HG02623 (cell line): Measurements from ENCODE around the gene TSACC.
"Not testable (repeated sequence)": the region's sequence is repeated elsewhere in the genome, so short reads cannot be mapped to it uniquely, and the experiment has no call there.

Experiments used
- ATAC-seq: cut with Tn5 transposase; IDR thresholded peaks from one replicate; pipeline ENCODE4 v1.9.1; 2021; ENCODE audit warnings: moderate library complexity; ENCODE audit not compliant: unreplicated experiment

The TSACC gene

DNA sequence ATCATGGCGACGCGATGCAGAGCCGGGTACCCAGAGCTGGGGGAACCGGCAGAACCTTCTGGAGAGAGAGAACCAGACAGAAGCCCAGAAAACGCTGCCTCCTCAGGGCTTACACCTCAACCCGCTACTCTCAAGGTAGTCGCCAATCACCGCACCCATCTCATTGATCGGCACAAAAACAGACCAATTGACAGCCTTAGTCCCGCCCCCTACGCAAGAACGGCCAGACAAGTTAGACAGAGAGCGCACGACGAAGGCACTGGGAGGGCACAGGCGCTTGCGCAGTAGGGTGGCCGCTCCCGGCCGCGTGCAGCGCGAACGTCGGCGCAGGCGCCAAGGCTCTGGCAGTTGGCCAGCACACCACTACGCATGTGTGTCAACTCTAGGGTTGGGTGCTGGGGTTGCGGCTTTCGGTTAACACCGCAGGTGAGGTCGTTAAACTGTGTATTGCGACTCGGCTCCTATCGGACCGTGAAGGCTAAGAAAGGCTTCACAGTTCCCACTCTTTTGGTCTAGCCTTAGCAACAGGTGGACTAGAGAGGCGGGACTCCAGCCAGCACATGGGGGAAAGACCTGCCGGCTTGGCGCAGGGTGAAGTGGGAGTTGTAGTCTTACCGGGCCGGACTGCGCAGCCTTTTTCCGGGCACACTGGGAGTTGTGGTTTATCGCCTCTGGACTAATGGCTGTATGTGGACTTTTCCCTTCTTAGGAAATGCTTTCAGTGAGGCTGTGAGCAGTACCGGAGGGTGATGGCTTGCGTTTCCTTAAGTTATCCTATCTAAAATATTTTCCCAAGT lies at the start of gene TSACC, which contains the start of gene CCT3:
TSS of gene TSACC (plus strand) at position 347 of the 797 bp plus-strand sequence. CDS start 1,232 bp downstream, outside the sequence.
TSS of gene CCT3 (minus strand) at position 113 of the 797 bp plus-strand sequence. CDS start at position 5, 108 bp downstream.
- ATAC-seq = peak; percentile 92

DNA sequence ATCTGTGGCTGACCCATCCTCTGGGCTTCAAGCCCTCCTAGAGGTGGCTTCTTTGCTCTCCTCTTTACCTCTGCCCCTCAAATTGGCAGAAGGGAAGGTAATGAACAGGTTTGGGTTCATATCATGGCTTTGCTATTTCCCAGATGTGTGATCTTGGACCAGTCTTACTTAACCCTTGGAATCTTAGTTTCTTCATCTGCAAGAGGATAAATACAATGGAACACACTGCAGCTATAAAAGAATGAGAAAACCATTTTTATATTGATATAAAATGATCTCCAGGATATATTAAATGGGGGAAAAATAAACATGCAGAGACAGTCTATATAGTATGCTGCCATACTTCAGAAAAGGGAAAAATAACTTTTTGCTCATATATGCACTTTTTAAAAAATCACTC lies 48.5 kb upstream of the TSACC start:
- no peak for ATAC-seq

DNA sequence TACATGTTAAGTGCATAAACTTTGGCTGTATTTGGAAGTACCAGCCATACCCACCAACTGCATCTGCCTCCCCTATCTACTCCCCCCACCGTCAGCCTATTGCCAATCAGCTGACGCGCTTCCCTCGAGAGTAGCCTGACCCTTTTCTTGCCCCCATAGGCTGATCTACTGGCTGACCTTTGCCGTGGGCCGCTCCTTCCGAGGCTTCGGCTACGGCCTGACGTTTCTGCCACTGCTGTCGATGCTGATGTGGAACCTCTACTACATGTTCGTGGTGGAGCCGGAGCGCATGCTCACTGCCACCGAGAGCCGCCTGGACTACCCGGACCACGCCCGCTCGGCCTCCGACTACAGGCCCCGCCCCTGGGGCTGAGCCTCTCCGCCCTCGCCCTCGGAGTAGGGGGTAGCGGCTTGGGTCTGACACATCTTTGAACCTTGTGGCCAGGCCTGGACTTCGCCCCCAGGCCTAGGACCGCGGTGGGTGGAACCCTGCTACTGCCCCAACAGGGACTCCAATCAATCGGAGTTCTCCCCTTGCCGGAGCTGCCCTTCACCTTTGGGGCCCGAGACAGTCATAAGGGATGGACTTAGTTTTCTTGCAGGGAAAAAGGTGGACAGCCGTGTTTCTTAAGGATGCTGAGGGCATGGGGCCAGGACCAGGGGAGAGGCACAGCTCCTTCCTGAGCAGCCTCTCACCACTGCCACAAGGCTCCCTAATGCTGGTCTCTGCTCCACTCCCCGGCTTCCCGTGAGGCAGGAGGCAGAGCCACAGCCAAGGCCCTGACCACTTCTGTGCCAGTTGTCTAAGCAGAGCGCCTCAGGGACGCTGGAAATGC lies 46.9 kb upstream of the TSACC start:
- ATAC-seq = no peak

DNA sequence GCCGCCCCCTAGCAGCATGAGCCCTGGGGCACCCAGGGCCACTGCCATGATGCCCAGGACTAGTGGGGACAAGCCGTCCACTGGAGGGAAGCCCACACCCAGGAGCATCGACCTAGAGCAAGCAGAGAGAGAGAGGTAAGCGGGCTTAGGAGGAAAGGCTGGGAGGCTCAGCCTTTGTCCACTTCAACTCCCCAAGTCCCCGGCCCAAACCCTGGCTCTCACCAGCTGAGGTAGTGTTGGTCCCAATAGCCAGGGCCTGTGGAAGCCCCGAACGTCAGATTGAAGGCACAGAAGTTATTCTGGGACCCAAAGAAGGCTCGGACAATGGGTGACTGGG lies 45.3 kb upstream of the TSACC start:
- no peak for ATAC-seq

DNA sequence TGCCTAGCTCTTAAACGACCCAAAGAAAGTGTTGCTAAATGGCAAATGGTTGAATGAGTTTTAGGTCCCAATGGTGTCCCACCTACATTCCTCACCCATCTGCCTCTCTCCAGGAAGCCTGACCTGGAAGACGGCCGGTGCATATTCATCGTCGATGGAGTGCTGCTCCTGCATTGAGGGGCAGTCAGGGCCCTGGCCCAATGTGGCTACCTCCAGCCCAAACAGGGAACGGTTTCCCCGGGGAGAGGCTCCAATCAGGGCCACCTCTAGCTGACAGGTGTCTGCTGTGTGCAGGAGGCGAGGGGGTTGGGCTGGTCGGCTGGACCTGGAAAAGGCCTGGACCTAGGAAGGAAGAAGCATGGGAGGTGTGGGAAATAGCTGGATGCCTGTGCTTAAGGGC lies 44.4 kb upstream of the TSACC start:
- ATAC-seq = no peak

DNA sequence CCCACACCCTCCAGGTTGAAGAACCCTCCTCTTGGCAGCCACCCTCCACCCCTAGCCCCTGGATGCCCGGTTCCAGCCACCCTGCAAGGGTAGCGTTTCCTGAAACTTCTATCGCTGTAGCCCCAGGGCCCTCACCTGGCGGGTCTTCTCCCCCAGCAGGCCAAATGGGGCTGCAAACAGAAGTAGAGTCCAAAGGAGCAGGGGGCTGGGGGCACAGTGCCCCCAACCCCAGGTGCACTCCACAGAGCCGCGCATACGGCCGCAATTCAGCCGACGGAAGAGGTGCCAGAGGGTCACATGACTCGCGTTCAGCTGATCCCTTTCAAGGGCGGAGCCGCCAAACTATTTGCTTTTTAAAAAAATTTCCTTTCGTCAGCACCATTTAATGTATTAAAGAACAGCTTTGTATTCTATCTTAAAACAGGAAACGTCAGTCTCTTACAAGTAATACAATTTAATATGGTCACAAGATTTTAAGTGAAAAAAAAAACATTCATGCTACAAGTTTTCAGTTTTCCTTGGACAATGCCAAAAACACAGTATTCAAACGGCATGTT lies 42.9 kb upstream of the TSACC start, which contains the start of gene GLMP:
TSS of gene GLMP (minus strand) at position 289 of the 557 bp plus-strand sequence. CDS start at position 255, 34 bp downstream.
- no peak for ATAC-seq

DNA sequence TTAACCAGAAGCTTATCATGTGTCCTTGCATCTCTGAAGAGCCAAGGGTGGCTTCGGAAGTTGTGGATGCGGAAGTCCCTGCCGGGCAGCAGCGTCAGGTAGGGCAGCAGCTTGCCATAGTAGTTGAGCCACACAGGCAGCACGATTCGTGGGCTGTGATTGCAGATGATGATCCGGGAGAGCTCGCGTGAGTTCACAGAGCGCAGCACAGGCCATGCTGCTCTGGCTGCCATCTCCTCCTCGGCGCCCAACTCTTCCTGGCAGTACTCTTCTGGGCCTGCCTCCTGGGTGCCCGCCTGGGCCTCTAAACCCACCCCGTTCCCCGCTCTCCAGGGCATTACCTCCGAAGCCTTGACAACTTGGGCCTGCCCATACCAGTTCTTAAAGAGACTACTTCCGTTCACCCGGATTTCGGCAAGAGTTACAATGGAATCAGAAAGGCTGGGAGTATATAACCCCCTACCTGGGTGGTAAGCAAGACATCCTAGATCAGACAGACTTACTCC lies 39.4 kb upstream of the TSACC start, which contains the start of gene VHLL:
TSS of gene VHLL (minus strand) at position 456 of the 506 bp plus-strand sequence. CDS start at position 338, 118 bp downstream.
- no peak for ATAC-seq

DNA sequence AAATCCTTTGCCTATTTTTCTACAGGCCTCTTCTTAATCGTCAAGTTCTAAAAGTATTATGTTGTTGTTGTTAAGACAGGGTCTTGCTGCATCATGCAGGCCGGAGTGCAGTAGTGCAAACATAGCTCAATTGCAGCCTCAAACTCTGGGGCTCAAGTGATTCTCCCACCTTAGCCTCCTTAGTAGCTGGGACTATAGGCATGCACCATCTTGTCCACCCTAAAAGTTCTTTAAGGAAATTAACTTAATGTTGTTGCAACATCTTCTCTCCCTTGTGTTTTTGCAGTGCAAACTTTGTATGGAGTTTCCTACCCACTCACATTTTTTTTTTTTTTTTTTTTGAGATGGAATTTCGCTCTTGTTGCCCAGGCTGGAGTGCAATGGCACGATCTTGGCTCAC lies 35.1 kb upstream of the TSACC start:
- ATAC-seq = no peak

DNA sequence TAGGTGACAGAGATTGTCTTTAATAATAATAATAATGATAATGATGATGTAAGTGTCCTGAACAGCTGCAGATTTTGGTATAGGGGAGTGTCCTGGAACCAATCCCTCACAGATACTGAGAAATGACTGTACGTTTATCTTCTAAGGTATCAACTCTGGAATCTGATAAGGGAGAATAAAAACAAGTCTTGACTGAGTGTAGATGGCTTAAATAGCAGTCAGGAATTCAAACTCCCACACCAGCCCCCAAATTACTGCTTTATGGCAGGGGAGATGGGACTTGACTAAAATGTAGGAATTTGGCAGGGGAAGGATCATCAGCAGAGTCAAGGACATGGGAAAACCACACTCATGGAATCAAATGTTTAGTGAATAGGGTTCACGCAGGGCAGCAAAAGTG lies 33.1 kb upstream of the TSACC start:
- ATAC-seq = no peak

DNA sequence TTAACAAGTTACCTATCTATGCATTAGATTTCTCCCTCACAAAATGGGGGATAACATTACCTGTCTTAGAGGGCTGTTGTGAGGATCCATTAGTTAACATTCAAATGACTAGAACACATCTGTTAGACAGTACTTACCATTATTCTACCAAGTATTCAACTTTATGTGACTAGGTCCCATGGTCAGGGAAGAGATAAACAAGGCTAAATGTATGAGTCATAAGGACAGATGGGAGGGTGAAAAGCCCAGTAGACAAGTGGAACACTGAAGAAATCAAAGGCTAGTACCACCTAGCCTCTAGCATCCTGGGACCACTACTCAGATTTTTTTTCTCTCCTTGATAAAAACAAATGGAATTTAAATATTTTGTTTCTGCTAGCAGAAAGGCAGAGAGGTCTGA lies 30.2 kb upstream of the TSACC start:
- no peak for ATAC-seq

DNA sequence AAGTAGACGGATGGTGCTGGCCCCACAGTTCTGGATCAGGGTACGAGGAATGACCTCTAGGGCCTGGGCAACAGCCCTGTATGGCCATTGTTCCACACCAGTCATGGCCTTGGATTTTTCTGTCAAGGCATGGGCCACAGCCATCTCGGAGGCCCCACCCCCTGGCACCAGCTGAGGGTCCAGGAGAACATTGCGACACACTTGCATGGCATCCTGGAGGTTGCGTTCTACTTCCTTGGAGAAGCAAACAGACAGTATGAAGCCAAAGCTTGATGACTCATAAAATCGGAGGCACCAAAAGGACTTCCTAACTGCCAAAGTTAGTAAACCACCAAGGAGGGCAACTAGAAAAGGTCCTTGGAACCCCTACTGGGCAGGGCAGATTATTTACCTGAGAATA lies 27.4 kb upstream of the TSACC start:
- ATAC-seq = no peak

DNA sequence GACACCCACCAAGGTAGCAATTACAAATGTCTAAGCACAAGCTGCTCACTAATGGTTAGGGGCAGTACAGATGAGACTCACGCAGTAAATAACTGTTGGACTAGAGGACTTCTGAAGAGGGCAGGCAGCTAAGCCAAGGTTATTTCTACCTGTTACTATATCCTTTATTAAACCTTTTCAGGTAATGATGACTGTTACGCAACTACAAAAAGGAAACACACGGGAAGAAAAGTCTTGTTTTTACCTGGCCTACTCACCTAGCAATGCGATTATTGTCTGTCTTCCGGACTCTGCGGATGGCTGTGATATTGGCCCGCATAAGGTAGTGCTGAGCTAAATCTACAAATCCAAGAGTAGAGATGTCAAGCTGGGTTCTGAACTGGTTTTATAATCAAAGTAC lies 21.4 kb upstream of the TSACC start:
- no peak for ATAC-seq

DNA sequence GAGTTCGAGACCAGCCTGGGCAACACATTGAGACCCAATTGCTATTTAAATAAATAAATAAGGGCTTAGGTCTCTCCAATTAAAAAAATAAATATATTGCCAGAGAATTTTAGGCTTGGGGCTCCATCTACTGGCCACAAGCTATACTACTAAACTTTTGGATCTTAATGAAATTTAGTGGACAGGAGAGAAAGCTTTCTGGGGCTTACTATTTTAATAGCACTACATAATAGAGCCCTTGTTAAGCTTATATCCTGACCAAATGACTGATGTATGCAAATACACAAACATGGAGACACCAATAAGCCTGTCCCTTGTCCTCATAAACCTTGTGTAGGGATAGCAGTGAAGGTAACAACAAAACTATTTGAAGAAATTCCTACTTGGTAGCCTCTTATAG lies 18.7 kb upstream of the TSACC start:
- ATAC-seq = no peak

DNA sequence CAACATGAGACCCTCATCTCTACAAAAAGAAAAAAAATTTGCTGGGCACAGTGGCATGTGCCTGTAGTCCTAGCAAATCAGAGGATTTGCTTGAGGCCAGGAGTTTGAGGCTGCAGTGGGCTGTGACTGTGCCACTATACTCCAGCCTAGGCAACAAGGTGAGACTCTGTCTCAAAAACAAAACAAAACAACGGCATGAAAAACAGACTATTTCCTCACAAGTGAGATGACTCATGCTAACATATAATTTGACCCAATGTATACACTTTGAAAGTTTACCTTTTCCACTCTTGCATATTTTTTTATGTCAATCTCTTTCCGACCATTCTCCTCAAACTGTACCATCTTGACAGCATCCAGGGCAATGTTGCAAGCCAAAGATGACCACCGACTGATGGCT lies 17.8 kb upstream of the TSACC start:
- ATAC-seq = no peak

DNA sequence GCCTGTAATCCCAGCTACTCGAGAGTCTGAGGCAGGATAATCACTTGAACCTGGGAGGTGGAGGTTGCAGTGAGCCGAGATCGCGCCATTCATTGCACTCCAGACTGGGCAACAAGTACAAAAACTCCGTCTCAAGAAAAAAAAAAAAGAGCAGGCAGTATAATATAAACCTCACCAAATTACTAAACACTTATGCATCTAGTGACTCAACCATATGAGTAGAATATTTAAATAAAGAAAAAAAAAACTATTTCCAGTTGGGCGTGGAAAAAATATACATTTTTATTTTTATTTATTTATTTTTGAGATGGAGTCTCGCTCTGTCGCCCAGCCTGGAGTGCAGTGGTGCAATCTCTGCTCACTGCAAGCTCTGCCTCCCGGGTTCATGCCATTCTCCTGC lies 15.1 kb upstream of the TSACC start:
- ATAC-seq = not testable (repeated sequence)

DNA sequence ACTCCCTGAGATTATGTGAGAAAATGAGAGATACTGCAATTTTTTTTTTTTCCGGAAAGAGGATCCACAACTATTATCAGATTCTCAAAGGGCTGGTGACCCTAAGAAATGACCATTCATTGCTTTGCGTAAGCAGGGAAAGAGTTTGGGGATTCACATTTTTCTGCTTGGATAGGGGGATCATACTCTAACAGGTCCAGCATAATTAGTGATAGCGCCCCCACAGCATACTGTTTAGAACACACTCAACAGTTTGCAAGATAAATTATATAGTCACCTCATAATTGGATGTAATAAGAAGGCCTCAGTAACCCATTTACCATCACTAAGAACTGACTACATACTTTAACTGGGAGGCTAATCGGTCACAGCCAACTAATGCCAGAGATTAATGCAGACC lies 2.1 kb upstream of the TSACC start:
- no peak for ATAC-seq

DNA sequence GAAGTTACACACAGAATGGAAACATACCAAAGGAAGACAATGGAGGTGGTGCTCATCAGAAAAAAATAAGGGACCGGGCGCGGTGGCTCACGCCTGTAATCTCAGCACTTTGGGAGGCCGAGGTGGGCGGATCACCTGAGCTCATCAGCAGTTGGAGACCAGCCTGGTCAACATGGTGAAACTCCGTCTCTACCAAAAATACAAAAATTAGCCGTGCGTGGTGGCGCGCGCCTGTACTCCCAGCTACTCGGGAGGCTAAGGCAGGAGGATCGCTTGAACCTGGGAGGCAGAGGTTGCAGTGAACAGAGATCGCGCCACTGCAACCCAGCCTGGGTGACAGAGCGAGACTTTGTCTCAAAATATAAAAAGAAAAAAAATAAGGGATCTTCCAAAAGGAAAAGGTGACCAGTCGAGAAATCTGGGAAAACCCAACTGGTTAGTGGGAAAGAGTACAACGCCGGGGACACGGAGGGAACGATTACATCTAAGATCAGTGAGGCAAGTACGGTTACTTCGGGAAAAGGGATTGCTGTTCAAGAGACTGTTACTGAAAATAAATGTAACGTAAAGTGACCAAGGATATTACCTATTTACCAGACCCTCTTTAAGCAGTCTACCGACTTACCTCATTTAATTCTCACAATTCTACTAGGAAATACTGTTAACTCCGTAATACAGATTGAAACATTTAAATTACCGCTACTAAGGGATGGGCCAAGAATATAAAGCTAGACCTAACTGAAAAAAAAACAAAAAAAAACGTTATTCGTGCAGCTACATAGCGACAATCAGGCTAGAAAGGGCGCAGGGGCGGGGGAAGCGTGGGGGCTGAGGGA lies 1.1 kb upstream of the TSACC start:
- no peak for ATAC-seq

DNA sequence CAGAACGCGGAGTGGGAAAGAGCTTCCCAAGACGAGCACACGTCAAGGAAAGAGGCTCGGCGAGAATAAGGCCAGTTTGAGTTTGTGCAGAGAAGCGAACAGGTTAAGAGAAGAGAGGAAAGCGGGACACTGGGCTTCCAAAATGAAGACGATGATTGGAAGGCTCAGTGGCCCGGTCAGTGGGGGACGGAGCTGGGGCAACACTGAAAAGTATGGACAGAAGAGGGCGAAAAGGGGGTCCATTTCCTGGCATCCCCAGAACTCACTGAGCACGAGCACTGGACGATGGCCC lies 492 bp upstream of the TSACC start:
- no peak for ATAC-seq

DNA sequence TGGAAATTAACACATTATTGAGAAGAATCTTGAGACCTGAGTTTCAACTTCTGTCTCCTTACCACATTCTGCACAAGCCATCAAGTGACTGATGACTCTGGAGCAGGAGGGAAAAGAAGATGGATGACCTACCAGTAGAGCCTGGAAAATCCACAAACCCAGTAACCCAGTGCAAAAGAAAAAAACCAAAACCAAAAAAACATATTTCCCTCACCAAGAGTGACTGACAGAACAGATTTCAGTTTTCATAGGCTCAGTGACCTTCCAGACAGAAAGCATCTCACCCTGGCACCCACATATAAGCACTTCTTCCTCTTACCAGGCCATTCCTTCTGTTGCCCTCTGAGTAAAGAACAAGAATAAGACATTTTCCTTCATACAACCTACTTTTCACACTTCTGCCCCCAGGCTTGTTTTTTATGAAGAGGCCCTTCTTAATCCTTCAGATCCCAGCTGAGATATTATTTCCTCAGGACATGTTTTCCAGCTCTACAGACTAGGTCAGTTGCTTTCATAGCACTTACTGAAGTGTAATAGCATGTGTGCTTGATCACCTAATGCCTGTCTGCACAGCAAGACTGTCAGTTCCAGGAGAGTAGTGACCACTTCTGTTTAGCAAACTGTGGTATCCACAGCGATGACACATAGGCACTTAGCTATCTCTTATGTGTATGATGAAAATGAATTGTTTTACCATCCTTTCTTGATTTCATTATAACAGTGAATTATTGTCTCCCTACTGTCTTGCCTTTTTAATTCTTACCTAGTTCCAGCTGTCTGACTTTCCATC lies 4.0 kb downstream of the TSACC start:
- ATAC-seq = no peak

DNA sequence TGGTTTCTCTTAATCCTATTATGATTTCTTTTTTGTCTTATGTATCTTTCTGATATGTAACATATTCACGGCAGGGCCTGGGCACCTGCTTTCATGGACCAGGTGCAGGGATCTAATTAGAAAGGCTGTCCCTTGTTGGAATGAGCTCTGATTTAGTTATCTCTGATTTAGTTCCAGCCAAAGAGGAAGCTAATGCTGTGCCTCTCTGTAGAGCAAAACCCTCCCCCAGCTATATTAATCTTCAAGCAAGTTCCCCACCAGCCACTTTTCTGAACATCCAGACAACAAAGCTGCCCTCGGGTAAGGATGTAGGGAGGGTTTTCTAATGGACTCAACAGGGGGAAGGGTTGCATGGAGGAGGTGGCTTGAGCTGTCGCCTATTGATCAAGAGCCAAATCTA lies 6.1 kb downstream of the TSACC start:
- ATAC-seq = no peak
